Upper lobe of right lung (tissue), 1 donor: ENCODE data around the gene GPR15LG. TPM values are rescaled to one million over a fixed set of nuclear protein-coding genes. Genes with fewer than 3 reads are reported as not detected.

ENCODE experiments used
- ATAC-seq: fragments of 200-7000 bp; cut with Tn5 transposase; one replicate; pipeline ENCODE4 v1.9.1; 2020; ENCODE audit warnings: mild to moderate bottlenecking, moderate library complexity
- DNase-seq: peaks from one replicate; pipeline ENCODE4 v3.0.0-alpha.2; 2020
- H3K27ac ChIP-seq: fragments of 200-600 bp; one replicate; pipeline ENCODE4 v1.8.0; 2022
- H3K27me3 ChIP-seq: fragments of 200-600 bp; one replicate; pipeline ENCODE4 v1.8.0; 2022; ENCODE audit warnings: mild to moderate bottlenecking
- H3K36me3 ChIP-seq: fragments of 200-600 bp; one replicate; pipeline ENCODE4 v1.8.0; 2022
- H3K4me1 ChIP-seq: fragments of 200-600 bp; one replicate; pipeline ENCODE4 v1.8.0; 2022
- H3K4me3 ChIP-seq: fragments of 200-600 bp; one replicate; pipeline ENCODE4 v1.8.0; 2022; ENCODE audit warnings: mild to moderate bottlenecking
- H3K9me3 ChIP-seq: fragments of 200-600 bp; one replicate; pipeline ENCODE4 v1.8.0; 2022
- CTCF ChIP-seq: fragments of 200-600 bp; IDR thresholded peaks from one replicate; pipeline ENCODE4 v1.8.0; 2022; ENCODE audit warnings: antibody characterized with exemption
- intact Hi-C: fragments of 100-400 bp; cut with DNase I; formaldehyde crosslinking; loops from one replicate; pipeline ENCODE4 v1.11.0; 2022
- total RNA-seq: library from RNA; stranded (reverse); fragmentation: NEBNext Ultra II Directional; extraction: Animal tissue kit (Norgen Biotek cat#: 25700); gene quantifications from one replicate; pipeline ENCODE4 v1.2.1, GENCODE V29; 2021
- donor health status: DM: no; HTN: yes; CAD: no; lungs with severe emphysema.

The GPR15LG gene
- total RNA-seq, 1 donor from 2014 or later: not detected

- no peak for TF ChIP-seq CTCF
- H3K36me3 ChIP-seq: peaks cover 75% of the 10 kb centered on the region
- no peak overlapping the region for H3K27ac ChIP-seq
- intact Hi-C loops: no loop called here
- no peak overlapping the region for H3K4me3 ChIP-seq
- H3K27me3 ChIP-seq: no peaks in the 10 kb centered on the region
- H3K4me1 ChIP-seq: no peaks in the 10 kb centered on the region
- H3K9me3 ChIP-seq: no peaks in the 10 kb centered on the region
- no peak for DNase-seq
- no peak for ATAC-seq
Measured at GRCh38 chr10:84152769-84153168, 20.8 kb upstream of the GPR15LG start.

GRCh38 chr10:84155521-84155920 is 18.1 kb upstream of the GPR15LG start:
- DNase-seq (no peak), ATAC-seq (no peak)
- H3K27me3 ChIP-seq: no peaks in the 10 kb centered on the region
- intact Hi-C loops: no loop called here
- no peak overlapping the region for H3K4me3 ChIP-seq
- H3K4me1 ChIP-seq: no peaks in the 10 kb centered on the region
- no peak for TF ChIP-seq CTCF
- H3K27ac ChIP-seq: no peak overlapping the region
- peaks cover 49% of the 10 kb centered on the region for H3K36me3 ChIP-seq
- H3K9me3 ChIP-seq: no peaks in the 10 kb centered on the region

- H3K4me3 ChIP-seq: no peak overlapping the region
- DNase-seq (no peak), ATAC-seq (no peak)
- peaks cover 44% of the 10 kb centered on the region for H3K36me3 ChIP-seq
- H3K9me3 ChIP-seq: no peaks in the 10 kb centered on the region
- H3K4me1 ChIP-seq: no peaks in the 10 kb centered on the region
- intact Hi-C loops: no loop called here
- H3K27me3 ChIP-seq: peaks cover 3% of the 10 kb centered on the region
- no peak for TF ChIP-seq CTCF
- no peak overlapping the region for H3K27ac ChIP-seq
Measured at GRCh38 chr10:84156009-84156408, 17.6 kb upstream of the GPR15LG start.

- DNase-seq: no peak
- Histone ChIP-seq H3K36me3 (peaks cover 36% of the 10 kb centered on the region), H3K4me1 (no peaks in the 10 kb centered on the region), H3K4me3 (no peak overlapping the region), H3K27ac (no peak overlapping the region), H3K27me3 (peaks cover 5% of the 10 kb centered on the region), H3K9me3 (no peaks in the 10 kb centered on the region)
- intact Hi-C loops: no loop called here
- ATAC-seq: peak; percentile 83
- TF ChIP-seq CTCF: no peak
Measured at GRCh38 chr10:84156768-84157167, 16.8 kb upstream of the GPR15LG start.

GRCh38 chr10:84158061-84158460 is 15.5 kb upstream of the GPR15LG start:
- Histone ChIP-seq H3K9me3 (no peaks in the 10 kb centered on the region), H3K27ac (no peak overlapping the region), H3K4me1 (no peaks in the 10 kb centered on the region), H3K4me3 (no peak overlapping the region), H3K36me3 (peaks cover 23% of the 10 kb centered on the region), H3K27me3 (peaks cover 8% of the 10 kb centered on the region)
- intact Hi-C loops: no loop called here
- ATAC-seq (no peak), DNase-seq (no peak)
- TF ChIP-seq CTCF: no peak

- TF ChIP-seq CTCF: no peak
Measured at GRCh38 chr10:84158550-84158949, 15.1 kb upstream of the GPR15LG start.

More at GRCh38 chr10:84158550-84158949, 15.1 kb upstream of the GPR15LG start:
- Histone ChIP-seq H3K4me3 (no peak overlapping the region), H3K36me3 (peaks cover 19% of the 10 kb centered on the region), H3K27me3 (peaks cover 13% of the 10 kb centered on the region), H3K4me1 (no peaks in the 10 kb centered on the region), H3K9me3 (no peaks in the 10 kb centered on the region), H3K27ac (no peak overlapping the region)
- intact Hi-C loops: no loop called here
- no peak for ATAC-seq
- DNase-seq: no peak
